ENCODE data around the gene CAMKMT. TPM values are rescaled to one million over a fixed set of nuclear protein-coding genes. Genes with fewer than 3 reads are reported as not detected.

CAMKMT gene
- total RNA-seq, 2 experiments from 2014 or later: 12.8 to 19.6 TPM

DNA sequence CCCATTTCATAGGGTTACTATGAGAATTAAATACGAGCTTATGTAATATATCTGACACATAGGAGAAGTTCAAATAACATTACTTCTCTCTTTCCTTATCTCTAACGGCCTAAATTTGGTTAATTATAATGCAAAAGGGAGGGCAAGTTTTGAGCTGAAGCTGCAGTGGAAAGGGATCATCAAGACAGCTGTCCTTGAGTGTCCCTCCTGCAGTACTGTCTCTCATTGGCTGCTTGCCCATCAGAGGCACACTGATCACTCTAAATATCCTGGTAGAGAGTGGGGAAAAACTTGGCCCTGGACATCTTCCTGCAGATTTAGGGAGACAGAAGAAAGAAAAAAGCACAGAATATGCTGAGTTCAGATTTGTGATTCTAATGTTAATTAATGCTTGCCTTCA is 186.0 kb downstream of the CAMKMT start:
- no peaks in the 10 kb centered on the region for H3K9me3 Mint-ChIP-seq
- intact Hi-C loops (cut with micrococcal nuclease): no loop called here
- no peak overlapping the region for H3K27ac Mint-ChIP-seq
- H3K4me1 Mint-ChIP-seq (ENCODE audit: low read depth): peaks cover 6% of the 10 kb centered on the region
- no peaks in the 10 kb centered on the region for H3K27me3 Mint-ChIP-seq (ENCODE audit: low read depth)
- CTCF ChIA-PET: interaction anchor here (1.1 kb wide), 1 partner anchor 68 kb away, joined by 3 read pairs; no protein-coding TSS in a partner anchor
- no peak for DNase-seq
- H3K4me3 Mint-ChIP-seq: no peak overlapping the region
- H3K36me3 Mint-ChIP-seq (ENCODE audit: low read depth): peaks cover 6% of the 10 kb centered on the region

GRCh38 chr2:44548221-44549098 is 186.7 kb downstream of the CAMKMT start:
- peaks cover 6% of the 10 kb centered on the region for H3K4me1 Mint-ChIP-seq (ENCODE audit: low read depth)
- H3K36me3 Mint-ChIP-seq (ENCODE audit: low read depth): peaks cover 6% of the 10 kb centered on the region
- intact Hi-C loops (cut with micrococcal nuclease): no loop called here
- DNase-seq: no peak
- CTCF ChIA-PET: interaction anchor here (0.9 to 1.3 kb wide), 3 partner anchors 12 to 345 kb away, joined by 3 read pairs; no protein-coding TSS in a partner anchor
- H3K9me3 Mint-ChIP-seq: no peaks in the 10 kb centered on the region
- no peak overlapping the region for H3K27ac Mint-ChIP-seq
- no peaks in the 10 kb centered on the region for H3K27me3 Mint-ChIP-seq (ENCODE audit: low read depth)
- H3K4me3 Mint-ChIP-seq: no peak overlapping the region

DNA sequence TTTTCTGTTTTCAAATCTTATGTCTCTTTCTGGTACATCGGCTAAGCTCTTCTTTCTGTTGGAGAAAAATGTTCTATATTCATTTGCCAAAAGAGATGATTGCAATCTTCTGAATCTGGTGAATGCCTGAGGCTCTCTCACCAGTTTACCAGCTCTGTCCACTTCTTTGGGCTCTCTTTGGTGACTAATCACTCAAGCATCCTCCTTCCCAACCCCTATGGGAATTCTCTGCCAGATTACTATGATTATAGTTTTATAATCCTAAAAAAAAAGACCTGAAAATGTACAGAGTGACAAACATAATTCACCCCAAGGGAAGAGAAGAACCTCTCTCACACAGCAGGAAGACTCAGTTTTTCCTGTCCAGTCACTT is 187.3 kb downstream of the CAMKMT start:
- Mint-ChIP-seq H3K27me3 (ENCODE audit: low read depth) (no peaks in the 10 kb centered on the region), H3K4me3 (no peak overlapping the region), H3K9me3 (no peaks in the 10 kb centered on the region), H3K36me3 (ENCODE audit: low read depth) (peaks cover 6% of the 10 kb centered on the region), H3K27ac (no peak overlapping the region), H3K4me1 (ENCODE audit: low read depth) (peaks cover 6% of the 10 kb centered on the region)
- CTCF ChIA-PET: interaction anchor here (0.9 to 1.3 kb wide), 2 partner anchors 11 to 344 kb away, joined by 3 read pairs; no protein-coding TSS in a partner anchor
- intact Hi-C loops (cut with micrococcal nuclease): no loop called here
- no peak for DNase-seq

GRCh38 chr2:44549856-44550255 is 188.1 kb downstream of the CAMKMT start:
- Mint-ChIP-seq H3K4me1 (ENCODE audit: low read depth) (peaks cover 6% of the 10 kb centered on the region), H3K27ac (no peak overlapping the region), H3K9me3 (no peaks in the 10 kb centered on the region), H3K36me3 (ENCODE audit: low read depth) (peaks cover 6% of the 10 kb centered on the region), H3K27me3 (ENCODE audit: low read depth) (no peaks in the 10 kb centered on the region), H3K4me3 (no peak overlapping the region)
- DNase-seq: no peak
- CTCF ChIA-PET: no interaction called here
- intact Hi-C loops (cut with micrococcal nuclease): no loop called here

DNA sequence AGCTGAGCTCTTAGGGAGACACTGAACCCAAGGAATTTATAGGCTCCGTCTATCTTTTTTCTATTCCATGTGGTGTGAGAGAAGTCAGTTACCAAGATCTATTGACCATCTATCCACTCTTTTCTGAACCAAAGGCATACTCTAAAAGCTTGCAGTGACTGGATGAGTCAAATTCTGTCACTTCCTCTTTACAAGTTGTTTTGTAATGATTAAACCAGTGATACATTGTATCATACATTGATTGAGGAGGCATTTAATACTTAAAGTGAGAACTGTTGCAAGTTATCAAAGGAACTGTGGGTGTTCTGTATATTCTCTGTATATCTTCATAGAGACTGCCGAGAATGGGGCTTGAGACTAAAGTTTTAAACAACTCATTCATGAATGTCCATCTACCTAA is 188.8 kb downstream of the CAMKMT start:
- Mint-ChIP-seq H3K27me3 (ENCODE audit: low read depth) (no peaks in the 10 kb centered on the region), H3K9me3 (no peaks in the 10 kb centered on the region), H3K27ac (no peak overlapping the region), H3K4me1 (ENCODE audit: low read depth) (peaks cover 6% of the 10 kb centered on the region), H3K36me3 (ENCODE audit: low read depth) (peaks cover 6% of the 10 kb centered on the region), H3K4me3 (no peak overlapping the region)
- DNase-seq: no peak
- intact Hi-C loops (cut with micrococcal nuclease): no loop called here
- CTCF ChIA-PET: no interaction called here

- H3K4me1 Mint-ChIP-seq (ENCODE audit: low read depth): peaks cover 6% of the 10 kb centered on the region
- H3K36me3 Mint-ChIP-seq (ENCODE audit: low read depth): peaks cover 9% of the 10 kb centered on the region
- H3K4me3 Mint-ChIP-seq: no peak overlapping the region
- intact Hi-C loops (cut with micrococcal nuclease): no loop called here
- no peak overlapping the region for H3K27ac Mint-ChIP-seq
- no peaks in the 10 kb centered on the region for H3K27me3 Mint-ChIP-seq (ENCODE audit: low read depth)
- H3K9me3 Mint-ChIP-seq: no peaks in the 10 kb centered on the region
- CTCF ChIA-PET: interaction anchor here (0.7 kb wide), 1 partner anchor 65 kb away, joined by 5 read pairs; no protein-coding TSS in a partner anchor
- DNase-seq: no peak
Observed at GRCh38 chr2:44551497-44551896, 189.8 kb downstream of the CAMKMT start.

DNA sequence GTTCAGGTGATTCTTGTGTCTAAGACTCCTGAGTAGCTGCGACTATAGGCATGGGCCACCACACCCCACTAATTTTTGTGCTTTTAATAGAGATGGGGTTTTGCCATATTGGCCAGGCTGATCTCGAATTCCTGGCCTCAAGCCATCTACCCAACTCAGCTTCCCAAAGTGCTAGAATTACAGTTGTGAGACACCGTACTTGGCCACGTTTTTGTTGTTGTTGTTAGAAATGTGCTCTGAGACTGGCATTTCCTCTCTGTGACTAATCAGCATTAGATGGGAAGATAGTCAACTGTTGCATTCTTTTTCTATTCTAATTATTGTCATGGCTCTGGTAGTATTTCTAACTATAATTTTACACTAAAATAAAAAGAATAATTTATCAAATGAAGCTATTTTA is 191.7 kb downstream of the CAMKMT start:
- no peaks in the 10 kb centered on the region for H3K9me3 Mint-ChIP-seq
- H3K27ac Mint-ChIP-seq: no peak overlapping the region
- CTCF ChIA-PET: interaction anchor here (0.6 to 0.7 kb wide), 2 partner anchors 72 to 156 kb away, joined by 3 read pairs; no protein-coding TSS in a partner anchor
- DNase-seq: no peak
- peaks cover 6% of the 10 kb centered on the region for H3K4me1 Mint-ChIP-seq (ENCODE audit: low read depth)
- no peaks in the 10 kb centered on the region for H3K27me3 Mint-ChIP-seq (ENCODE audit: low read depth)
- no peak overlapping the region for H3K4me3 Mint-ChIP-seq
- intact Hi-C loops (cut with micrococcal nuclease): no loop called here
- peaks cover 12% of the 10 kb centered on the region for H3K36me3 Mint-ChIP-seq (ENCODE audit: low read depth)

DNA sequence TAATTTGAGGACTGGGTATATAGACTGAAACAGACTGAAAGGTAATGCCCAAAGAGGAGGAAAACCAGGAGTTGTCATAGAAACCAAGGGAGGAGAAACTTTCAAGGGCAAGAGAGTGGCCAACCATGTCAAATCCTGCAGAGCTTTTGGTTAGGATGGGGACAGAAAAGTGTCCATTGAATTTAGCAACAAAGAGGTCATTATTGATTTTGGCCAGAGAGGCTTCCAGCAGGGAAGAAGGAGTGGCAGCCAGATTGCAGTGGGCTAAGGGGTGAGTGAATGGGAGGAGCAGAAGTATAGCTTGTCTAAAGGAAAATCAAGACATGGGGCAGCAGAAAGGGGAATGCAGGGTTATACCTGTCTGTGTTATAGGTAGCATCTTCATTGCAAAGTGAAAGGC is 194.0 kb downstream of the CAMKMT start:
- no peak overlapping the region for H3K27ac Mint-ChIP-seq
- no peak for DNase-seq
- H3K4me3 Mint-ChIP-seq: no peak overlapping the region
- CTCF ChIA-PET: interaction anchor here (0.5 kb wide), 1 partner anchor 58 kb away, joined by 3 read pairs; no protein-coding TSS in a partner anchor
- H3K36me3 Mint-ChIP-seq (ENCODE audit: low read depth): peaks cover 6% of the 10 kb centered on the region
- H3K9me3 Mint-ChIP-seq: no peaks in the 10 kb centered on the region
- H3K4me1 Mint-ChIP-seq (ENCODE audit: low read depth): peaks cover 2% of the 10 kb centered on the region
- no peaks in the 10 kb centered on the region for H3K27me3 Mint-ChIP-seq (ENCODE audit: low read depth)
- intact Hi-C loops (cut with micrococcal nuclease): no loop called here

GRCh38 chr2:44559108-44559507 is 197.4 kb downstream of the CAMKMT start:
- no peak overlapping the region for H3K4me3 Mint-ChIP-seq
- H3K9me3 Mint-ChIP-seq: no peaks in the 10 kb centered on the region
- H3K27ac Mint-ChIP-seq: no peak overlapping the region
- intact Hi-C loops (cut with micrococcal nuclease): no loop called here
- no peak for DNase-seq
- CTCF ChIA-PET: interaction anchor here (0.6 to 3.4 kb wide), 5 partner anchors 10 to 397 kb away, joined by 3 to 17 read pairs (median 8); no protein-coding TSS in a partner anchor
- H3K27me3 Mint-ChIP-seq (ENCODE audit: low read depth): no peaks in the 10 kb centered on the region
- H3K36me3 Mint-ChIP-seq (ENCODE audit: low read depth): peaks cover 11% of the 10 kb centered on the region
- no peaks in the 10 kb centered on the region for H3K4me1 Mint-ChIP-seq (ENCODE audit: low read depth)

DNA sequence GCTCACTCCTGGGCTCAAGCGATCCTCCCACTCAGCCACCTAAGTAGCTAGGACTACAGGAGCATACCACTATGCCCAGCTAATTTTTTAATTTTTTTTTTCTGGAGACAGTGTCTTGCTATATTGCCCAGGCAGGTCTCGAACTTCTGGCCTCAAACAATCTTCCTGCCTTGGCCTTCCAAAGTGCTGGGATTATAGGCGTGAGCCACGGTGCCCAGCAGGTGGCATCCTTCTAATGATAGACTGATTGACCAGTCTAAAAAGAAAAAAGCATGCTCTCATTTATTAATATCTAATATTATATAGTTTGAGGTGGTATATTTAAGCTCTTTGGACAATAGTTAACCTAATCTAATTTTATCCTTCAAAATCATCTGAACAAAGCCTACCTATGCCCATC is 198.6 kb downstream of the CAMKMT start:
- no peaks in the 10 kb centered on the region for H3K4me1 Mint-ChIP-seq (ENCODE audit: low read depth)
- H3K27me3 Mint-ChIP-seq (ENCODE audit: low read depth): no peaks in the 10 kb centered on the region
- CTCF ChIA-PET: interaction anchor here (0.7 to 3.4 kb wide), 13 partner anchors 10 to 396 kb away, joined by 3 to 17 read pairs (median 5); no protein-coding TSS in a partner anchor
- peaks cover 11% of the 10 kb centered on the region for H3K36me3 Mint-ChIP-seq (ENCODE audit: low read depth)
- intact Hi-C loops (cut with micrococcal nuclease): loop anchor here (1.0 to 5.0 kb wide), 2 partner anchors 108 to 392 kb away; no protein-coding TSS in a partner anchor
- no peak overlapping the region for H3K27ac Mint-ChIP-seq
- H3K9me3 Mint-ChIP-seq: no peaks in the 10 kb centered on the region
- no peak overlapping the region for H3K4me3 Mint-ChIP-seq
- peak; percentile 51 for DNase-seq

DNA sequence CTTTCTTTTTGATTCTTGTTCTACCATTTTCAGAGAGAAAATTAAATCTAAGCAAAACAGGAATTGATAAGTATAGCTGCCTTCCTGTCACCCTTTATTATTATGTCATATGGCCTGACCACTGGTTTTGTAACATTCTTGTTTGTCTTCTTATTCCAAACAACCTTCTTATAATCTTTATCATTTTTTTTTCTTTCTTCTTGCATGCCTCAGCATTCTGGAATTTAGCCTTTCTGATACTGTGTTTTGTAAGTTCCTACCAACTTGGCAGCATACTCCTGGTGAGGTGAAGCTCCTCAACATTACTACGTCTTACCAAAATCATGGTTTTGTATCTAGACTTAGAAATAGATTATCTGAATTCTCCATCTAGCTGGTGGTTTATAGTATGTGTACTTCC is 199.2 kb downstream of the CAMKMT start:
- DNase-seq: no peak
- Mint-ChIP-seq H3K9me3 (no peaks in the 10 kb centered on the region), H3K27me3 (ENCODE audit: low read depth) (no peaks in the 10 kb centered on the region), H3K27ac (no peak overlapping the region), H3K36me3 (ENCODE audit: low read depth) (peaks cover 8% of the 10 kb centered on the region), H3K4me1 (ENCODE audit: low read depth) (no peaks in the 10 kb centered on the region), H3K4me3 (no peak overlapping the region)
- intact Hi-C loops (cut with micrococcal nuclease): loop anchor here (1.0 to 5.0 kb wide), 2 partner anchors 107 to 391 kb away; no protein-coding TSS in a partner anchor
- CTCF ChIA-PET: interaction anchor here (0.6 to 3.4 kb wide), 10 partner anchors 9 to 396 kb away, joined by 3 to 17 read pairs (median 6); no protein-coding TSS in a partner anchor

- no peaks in the 10 kb centered on the region for H3K4me1 Mint-ChIP-seq (ENCODE audit: low read depth)
- no peaks in the 10 kb centered on the region for H3K27me3 Mint-ChIP-seq (ENCODE audit: low read depth)
- intact Hi-C loops (cut with micrococcal nuclease): loop anchor here (5.0 kb wide), 1 partner anchor 390 kb away; no protein-coding TSS in a partner anchor
- no peak overlapping the region for H3K4me3 Mint-ChIP-seq
- no peak overlapping the region for H3K27ac Mint-ChIP-seq
- no peaks in the 10 kb centered on the region for H3K9me3 Mint-ChIP-seq
- no peak for DNase-seq
- CTCF ChIA-PET: no interaction called here
- H3K36me3 Mint-ChIP-seq (ENCODE audit: low read depth): peaks cover 8% of the 10 kb centered on the region
Observed at GRCh38 chr2:44562737-44563136, 201.0 kb downstream of the CAMKMT start.

Measured in activated naive CD4-positive, alpha-beta T cell treated with anti-CD3 and anti-CD28 coated beads for 36 hours (primary cell).